GM04504 (cell line): ENCODE data around the gene IFT27.

ENCODE experiments used
- DNase-seq: peaks from one replicate; pipeline ENCODE4 v3.0.0-alpha.2; 2012; ENCODE audit warnings: low read depth

IFT27 gene, protein sequence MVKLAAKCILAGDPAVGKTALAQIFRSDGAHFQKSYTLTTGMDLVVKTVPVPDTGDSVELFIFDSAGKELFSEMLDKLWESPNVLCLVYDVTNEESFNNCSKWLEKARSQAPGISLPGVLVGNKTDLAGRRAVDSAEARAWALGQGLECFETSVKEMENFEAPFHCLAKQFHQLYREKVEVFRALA

GRCh38 chr22:36775964-36776669, at the start of gene IFT27:
IFT27 (minus strand) TSS chr22:36776119; CDS start chr22:36775707, 412 bp downstream.
- peak; percentile 100 for DNase-seq

GRCh38 chr22:36824655-36825054, 48.7 kb upstream of the IFT27 start:
- DNase-seq, result no peak

DNA sequence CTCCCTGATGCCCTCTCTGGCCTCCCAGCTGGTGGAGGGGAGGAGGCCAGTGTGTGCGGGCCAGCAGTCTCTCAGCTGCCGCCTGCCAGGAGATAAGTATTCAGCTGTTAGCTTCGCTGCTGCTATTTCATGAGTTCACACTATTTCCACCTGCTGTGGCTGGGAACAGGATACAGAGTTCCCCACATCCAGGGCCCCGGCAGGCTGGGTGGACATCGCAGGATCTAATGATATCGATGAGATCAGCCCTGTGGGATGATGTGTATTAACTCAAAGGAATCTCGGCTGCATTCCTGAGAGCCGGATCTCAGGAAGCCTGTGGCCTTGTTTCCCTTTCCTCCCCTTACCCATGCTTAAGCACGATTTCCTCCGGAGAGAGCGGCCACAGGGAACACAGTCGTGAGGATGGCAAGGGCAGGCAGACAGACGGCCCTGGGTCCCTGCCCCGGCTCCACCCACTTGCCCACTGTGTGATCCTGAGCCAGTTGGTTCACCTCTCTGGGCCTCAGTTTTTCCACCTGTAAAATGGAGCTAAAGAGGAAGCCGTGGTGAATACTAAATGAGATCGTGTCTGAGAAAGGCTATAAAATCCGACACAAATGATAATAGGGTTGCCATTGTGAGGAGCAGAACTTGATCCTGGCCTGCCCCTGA, 47.4 kb upstream of the IFT27 start:
- DNase-seq, result no peak

DNA sequence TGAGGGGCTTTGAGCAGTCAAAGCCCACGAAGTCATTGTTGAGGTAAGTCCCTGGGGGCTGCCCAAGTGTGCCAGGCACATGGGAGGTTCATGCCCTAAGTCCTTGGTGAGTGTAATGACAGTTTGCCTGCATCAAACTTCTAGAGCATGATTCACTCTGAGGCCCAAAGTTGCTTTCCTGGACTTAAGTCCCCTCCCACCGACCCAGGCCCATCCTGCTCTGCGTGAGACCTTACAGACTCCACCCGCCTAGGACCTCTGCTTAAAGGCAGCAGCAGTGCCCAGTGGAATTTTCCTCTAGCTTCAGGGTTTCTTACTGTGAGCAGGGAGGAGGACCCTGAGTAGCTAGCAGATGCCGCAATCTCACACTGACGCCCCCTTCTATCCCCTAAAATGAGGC, 46.7 kb upstream of the IFT27 start:
- DNase-seq, result no peak

DNA sequence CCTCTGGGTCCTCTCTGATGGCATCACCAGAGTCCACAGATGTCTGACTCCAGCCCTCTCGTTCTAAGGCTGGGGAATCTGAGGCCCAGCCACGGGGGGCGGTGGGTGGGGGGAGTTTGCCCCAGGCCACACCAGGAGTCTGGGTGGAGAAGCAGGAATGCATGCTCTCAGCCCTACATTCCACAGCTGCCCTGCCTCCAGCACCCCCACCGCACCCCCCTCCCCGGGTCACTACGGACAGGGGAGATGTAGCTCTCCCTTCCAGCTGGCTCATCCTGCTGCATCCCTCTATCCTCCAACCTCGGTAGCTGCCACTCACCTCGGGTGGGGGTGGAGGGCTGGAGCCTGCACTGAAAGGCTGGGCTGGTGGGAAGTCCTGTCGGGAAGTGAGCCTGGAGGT, 43.2 kb upstream of the IFT27 start:
- no peak for DNase-seq

GRCh38 chr22:36818010-36818642, 42.2 kb upstream of the IFT27 start:
- DNase-seq, result no peak

- no peak for DNase-seq
Observed at GRCh38 chr22:36817525-36817848, 41.6 kb upstream of the IFT27 start.

GRCh38 chr22:36816636-36817524, 41.0 kb upstream of the IFT27 start, which contains the start of gene PVALB:
PVALB (minus strand) TSS chr22:36817035; CDS start chr22:36817005, 30 bp downstream.
- no peak for DNase-seq

GRCh38 chr22:36816339-36816635, 40.4 kb upstream of the IFT27 start:
- no peak for DNase-seq

DNA sequence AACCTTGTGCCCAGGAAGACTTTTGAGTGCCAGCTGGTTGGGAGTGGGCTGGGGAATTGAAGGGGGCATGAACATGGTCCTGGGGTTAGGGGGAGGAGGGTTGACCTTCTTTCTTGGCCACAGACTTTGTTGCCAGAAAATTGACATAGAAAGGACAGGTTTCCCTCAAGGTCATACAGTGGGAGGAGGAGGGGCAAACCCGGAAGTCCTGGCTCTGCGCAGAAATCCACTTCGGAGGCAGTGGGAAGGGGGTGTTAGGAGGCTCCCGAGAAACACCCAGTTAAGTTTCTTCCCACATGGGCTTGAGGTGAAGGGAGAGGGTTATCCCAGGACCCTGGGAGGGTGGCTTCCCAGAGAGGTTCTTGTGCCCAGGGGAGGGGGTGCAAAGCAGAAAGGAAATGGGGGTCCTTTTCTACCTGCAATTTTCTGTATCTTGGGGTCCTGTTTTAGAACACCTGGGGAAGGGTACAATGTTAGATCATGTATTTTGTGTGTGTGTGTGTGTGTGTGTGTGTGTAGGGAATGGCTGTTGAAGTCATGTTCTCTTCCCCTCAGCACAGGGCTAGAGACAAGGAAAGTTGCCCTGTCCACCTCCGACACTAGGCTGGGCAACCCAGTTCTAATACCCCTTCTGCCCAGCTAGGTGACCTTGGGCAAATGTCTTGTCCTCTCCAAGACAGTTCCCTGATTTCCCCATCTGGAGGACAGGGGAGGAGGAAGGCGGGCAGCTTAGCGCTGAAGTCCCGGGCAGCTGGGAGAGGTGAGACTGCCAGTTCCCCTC, 39.8 kb upstream of the IFT27 start:
- DNase-seq, result no peak

DNA sequence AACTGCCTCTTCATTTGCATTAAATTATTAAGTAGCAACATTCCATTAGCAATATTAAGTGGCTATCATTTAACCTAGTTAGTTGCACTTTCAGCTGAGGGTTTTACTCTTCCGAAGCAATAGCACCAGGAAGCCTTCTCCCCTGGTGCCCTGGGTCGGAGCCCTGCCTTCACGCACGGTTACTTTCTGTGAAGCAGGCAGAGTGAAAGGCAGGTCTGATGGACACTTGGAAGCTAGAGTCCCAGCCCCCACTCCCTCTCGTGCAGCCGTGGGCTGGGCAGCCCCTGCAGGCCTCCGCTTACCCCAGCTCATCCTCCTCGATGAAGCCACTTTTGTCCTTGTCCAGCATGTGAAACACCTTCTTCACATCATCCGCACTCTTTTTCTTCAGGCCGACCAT, 38.9 kb upstream of the IFT27 start:
- DNase-seq, result no peak

DNA sequence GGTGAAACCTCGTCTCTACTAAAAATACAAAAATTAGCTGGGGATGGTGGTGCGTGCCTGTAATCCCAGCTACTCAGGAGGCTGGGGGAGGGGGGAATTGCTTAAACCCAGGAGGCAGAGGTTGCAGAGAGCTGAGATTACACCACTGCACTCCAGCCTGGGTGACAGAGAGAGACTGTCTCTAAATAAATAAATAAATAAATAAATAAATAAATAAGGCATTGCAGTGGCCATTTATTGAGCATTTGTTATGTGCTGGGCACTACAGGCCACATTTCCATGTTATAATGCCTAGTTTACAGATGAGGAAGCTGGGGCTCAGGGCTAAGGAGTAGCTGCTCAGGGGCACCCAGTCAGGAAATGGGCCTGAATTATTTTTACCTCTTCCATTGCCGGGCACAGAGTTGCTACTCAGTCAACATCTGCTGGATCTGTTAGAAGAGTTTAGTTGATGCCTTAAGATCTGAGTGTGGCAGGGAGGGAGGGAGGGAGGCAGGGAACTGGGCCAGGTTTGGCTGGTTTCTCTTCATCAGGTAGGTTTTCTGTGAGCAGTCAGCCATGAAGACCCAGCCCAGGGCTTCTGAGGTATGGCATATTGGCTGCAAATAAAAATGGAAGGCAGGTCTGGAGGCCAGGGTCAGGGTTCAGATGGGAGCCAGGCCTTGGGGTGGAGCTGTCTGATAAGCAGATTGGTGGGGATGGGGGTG, 35.3 kb upstream of the IFT27 start:
- DNase-seq, result no peak

DNA sequence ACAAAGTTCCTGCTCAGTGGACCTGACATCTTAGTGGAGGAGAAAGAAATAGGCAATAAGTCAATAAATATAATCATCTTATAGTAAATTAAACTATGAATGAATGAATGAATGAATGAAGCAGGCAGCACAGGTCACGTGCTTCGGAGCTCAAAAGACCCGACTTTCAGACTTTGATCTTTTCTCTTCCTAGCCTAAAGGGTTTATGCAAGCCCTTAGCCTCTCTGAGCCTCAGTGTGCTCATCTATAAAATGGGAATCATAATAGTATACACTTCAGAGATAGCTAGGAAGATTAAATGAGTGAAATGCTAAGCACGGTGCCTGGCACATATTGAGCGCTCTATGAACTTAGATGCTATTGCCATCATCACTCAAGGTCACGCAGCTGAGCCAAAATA, 33.4 kb upstream of the IFT27 start:
- no peak for DNase-seq

DNA sequence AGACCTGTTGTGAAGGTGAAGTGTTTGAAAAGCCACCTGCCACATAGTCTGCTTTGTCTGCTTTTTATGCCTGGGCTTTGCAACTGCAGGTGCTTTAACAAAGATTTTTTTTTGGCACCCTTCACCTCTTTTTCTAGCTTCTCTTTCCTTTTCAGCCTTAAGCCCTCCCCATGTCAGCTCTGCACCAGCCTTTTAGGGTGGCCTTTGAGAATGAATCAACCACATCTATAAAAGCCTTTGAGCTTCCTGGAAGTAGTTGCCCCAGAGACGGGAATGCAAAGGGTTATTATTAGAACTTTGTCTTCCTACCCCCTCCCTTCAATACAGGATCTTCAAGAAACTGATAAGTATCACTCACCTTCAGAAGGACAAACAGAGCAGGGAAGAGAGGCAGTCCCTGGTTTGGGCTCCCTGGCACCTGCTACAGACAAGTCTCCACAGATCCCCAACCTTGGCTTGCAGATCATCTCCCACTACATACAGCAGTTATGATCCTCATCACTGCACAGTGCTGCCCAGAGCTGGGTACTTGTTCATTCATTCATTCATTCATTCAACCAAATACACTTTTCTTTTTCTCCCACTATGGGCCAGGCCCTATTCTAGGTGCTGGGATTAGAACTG, 32.9 kb upstream of the IFT27 start:
- DNase-seq, result no peak

GRCh38 chr22:36807627-36808026, 31.7 kb upstream of the IFT27 start:
- DNase-seq, result no peak

DNA sequence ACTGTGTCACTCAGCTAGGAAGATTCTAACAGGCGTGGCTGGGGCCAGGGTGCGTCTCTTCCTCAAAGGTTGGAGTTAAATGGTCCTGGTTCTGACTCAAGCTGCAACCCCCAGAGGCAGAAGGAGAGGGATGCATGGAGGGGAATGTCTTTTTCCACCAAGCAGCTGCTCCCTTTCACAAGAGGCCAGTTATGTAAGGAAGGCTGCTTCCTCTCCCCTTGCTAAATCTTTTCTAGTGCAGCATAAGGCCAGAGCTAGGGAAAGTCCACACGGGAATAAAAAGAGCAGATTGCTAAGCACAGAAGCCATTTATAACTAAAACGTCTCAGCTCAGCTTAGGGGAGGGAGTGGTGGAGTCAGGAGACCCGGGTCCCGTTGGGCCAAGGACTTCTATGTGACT, 30.9 kb upstream of the IFT27 start:
- DNase-seq, result no peak

DNA sequence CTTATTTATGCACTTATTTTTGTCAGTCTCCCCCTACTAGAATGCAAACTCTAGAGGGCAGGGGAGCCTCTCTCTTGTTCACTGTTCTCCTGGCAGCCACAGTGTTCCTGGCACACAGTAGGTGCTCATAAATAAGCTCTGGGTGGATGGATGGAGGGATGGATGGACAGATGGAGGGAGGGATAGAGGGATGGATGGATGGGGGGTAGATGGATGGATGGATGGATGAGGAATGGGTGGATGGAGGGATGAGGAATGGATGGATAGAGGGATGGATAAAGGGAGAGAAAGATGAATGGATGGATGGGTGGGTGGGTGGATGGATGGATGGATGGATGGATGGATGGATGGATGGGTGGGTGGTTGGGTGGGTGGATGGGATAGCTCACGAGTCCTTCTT, 27.4 kb upstream of the IFT27 start:
- no peak for DNase-seq

- DNase-seq, result no peak
Observed at GRCh38 chr22:36798674-36799066, 22.8 kb upstream of the IFT27 start.

DNA sequence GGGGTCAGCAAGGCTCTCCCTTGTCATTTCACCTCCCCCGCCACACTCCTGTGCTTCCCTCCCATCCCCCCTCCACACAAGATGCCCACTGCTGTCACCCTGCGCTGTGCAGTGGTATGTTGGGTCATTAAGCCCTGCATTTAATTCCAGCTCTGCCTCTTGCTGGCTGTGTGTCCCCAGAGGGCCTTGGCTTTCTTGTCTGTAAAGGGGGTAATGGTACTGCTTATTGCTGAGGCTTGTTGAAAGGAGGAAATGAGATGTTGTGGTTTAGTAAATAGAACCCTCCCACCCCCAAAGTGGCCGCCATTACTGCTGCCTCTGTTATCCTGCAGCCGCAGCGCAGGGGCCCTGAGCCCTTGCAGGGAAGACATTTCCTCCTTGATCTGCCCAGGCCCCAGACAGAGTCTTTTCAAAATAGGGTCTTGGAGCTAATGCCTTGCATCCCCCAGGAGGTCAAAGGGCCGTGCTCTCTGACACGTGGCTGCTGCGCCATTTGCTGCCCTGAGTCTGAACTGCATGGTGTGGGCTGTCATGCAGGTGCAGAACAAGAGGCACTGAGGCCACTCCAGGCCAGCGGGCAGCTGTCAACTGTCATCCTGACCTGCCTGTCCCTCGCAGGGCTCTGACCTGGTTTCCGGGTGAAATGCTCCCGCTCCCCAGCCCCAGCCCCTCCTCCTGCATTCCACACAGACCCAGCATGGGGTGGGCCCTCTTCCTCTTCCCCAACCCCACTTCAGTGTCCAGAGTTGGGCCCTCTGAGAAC, 22.2 kb upstream of the IFT27 start:
- DNase-seq, result no peak

- DNase-seq, result no peak
Observed at GRCh38 chr22:36797374-36797773, 21.5 kb upstream of the IFT27 start.
